ENCODE results near the gene N4BP2.

N4BP2 gene

GRCh38 chr4:40150932-40151331 is 94.3 kb downstream of the N4BP2 start:
- no peaks in the 10 kb centered on the region for H3K27me3 ChIP-seq (replicated peaks; ENCODE audit: insufficient read depth, low read length)
- H3K79me2 ChIP-seq (ENCODE audit: low read length) = peaks cover 12% of the 10 kb centered on the region
- H3F3A ChIP-seq (ENCODE audit: insufficient read depth, low read length) = no peaks in the 10 kb centered on the region
- no peaks in the 10 kb centered on the region for H4K20me1 ChIP-seq (ENCODE audit: insufficient read depth, low read length)
- H3K9me3 ChIP-seq (replicated peaks; ENCODE audit: insufficient read depth, low read length) = no peaks in the 10 kb centered on the region
- DNase-seq = no peak
- TF ChIP-seq EZH2 (optimal IDR thresholded peaks at IDR 0.05; ENCODE audit: low read depth, low read length) = no peak
- TF ChIP-seq CTCF (IDR thresholded peaks at IDR 0.05; ENCODE audit: low read length) = no peak
- no peak for TF ChIP-seq EZH2phosphoT487 (IDR thresholded peaks at IDR 0.05; ENCODE audit: low read length)
- H3K36me3 ChIP-seq (replicated peaks; ENCODE audit: insufficient read depth, low read length) = no peaks in the 10 kb centered on the region
- no peak overlapping the region for H3K4me2 ChIP-seq (ENCODE audit: low read depth, low read length)
- no peak overlapping the region for H3K4me3 ChIP-seq (ENCODE audit: low read length)
- no peaks in the 10 kb centered on the region for H3K4me1 ChIP-seq (ENCODE audit: low read length)
- no peak overlapping the region for H3K27ac ChIP-seq (ENCODE audit: low read length)
- no peak overlapping the region for H3K9ac ChIP-seq (ENCODE audit: low read length)
- no peaks in the 10 kb centered on the region for H3K9me2 ChIP-seq (replicated peaks; ENCODE audit: insufficient read depth, low read length)
- H2AFZ ChIP-seq (ENCODE audit: low read length) = no peak overlapping the region

DNA sequence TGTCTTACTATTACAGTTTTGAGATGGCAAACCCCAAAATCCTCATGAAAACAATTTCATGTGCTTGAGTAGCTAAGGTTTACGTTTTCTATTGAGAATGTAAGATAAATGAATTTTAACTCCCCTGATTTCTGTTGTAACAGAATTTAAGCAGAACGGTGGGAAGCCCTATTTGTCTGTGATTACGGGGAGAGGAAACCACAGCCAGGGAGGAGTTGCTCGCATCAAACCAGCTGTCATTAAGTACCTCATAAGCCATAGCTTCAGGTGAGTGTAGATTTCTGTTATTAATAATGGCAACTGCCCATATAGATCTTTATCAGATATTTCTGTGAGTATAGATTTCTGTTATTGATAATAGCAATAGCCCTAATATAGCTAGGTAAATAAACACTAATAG is 96.0 kb downstream of the N4BP2 start:
- no peak overlapping the region for H2AFZ ChIP-seq (ENCODE audit: low read length)
- H3K4me2 ChIP-seq (ENCODE audit: low read depth, low read length) = no peak overlapping the region
- no peak for TF ChIP-seq CTCF (IDR thresholded peaks at IDR 0.05; ENCODE audit: low read length)
- TF ChIP-seq EZH2phosphoT487 (IDR thresholded peaks at IDR 0.05; ENCODE audit: low read length) = no peak
- no peak for TF ChIP-seq EZH2 (optimal IDR thresholded peaks at IDR 0.05; ENCODE audit: low read depth, low read length)

GRCh38 chr4:40157436-40157835 is 100.8 kb downstream of the N4BP2 start:
- H3K36me3 ChIP-seq (replicated peaks; ENCODE audit: insufficient read depth, low read length) = no peaks in the 10 kb centered on the region
- no peaks in the 10 kb centered on the region for H3K27me3 ChIP-seq (replicated peaks; ENCODE audit: insufficient read depth, low read length)
- H3K27ac ChIP-seq (ENCODE audit: low read length) = no peak overlapping the region
- no peaks in the 10 kb centered on the region for H3F3A ChIP-seq (ENCODE audit: insufficient read depth, low read length)
- no peaks in the 10 kb centered on the region for H3K9me2 ChIP-seq (replicated peaks; ENCODE audit: insufficient read depth, low read length)
- no peaks in the 10 kb centered on the region for H3K79me2 ChIP-seq (ENCODE audit: low read length)
- H3K4me1 ChIP-seq (ENCODE audit: low read length) = peaks cover 17% of the 10 kb centered on the region; the same call in 1 of the 2 replicates
- H3K9ac ChIP-seq (ENCODE audit: low read length) = no peak overlapping the region
- H3K9me3 ChIP-seq (replicated peaks; ENCODE audit: insufficient read depth, low read length) = no peaks in the 10 kb centered on the region
- TF ChIP-seq EZH2phosphoT487 (IDR thresholded peaks at IDR 0.05; ENCODE audit: low read length) (no peak), EZH2 (optimal IDR thresholded peaks at IDR 0.05; ENCODE audit: low read depth, low read length) (no peak), CTCF (IDR thresholded peaks at IDR 0.05; ENCODE audit: low read length) (no peak)
- H2AFZ ChIP-seq (ENCODE audit: low read length) = no peak overlapping the region
- no peak overlapping the region for H3K4me2 ChIP-seq (ENCODE audit: low read depth, low read length)
- no peak overlapping the region for H3K4me3 ChIP-seq (ENCODE audit: low read length)
- no peaks in the 10 kb centered on the region for H4K20me1 ChIP-seq (ENCODE audit: insufficient read depth, low read length)
- DNase-seq = no peak

More for the DNA sequence above, 96.0 kb downstream of the N4BP2 start:
- Histone ChIP-seq H3K36me3 (replicated peaks; ENCODE audit: insufficient read depth, low read length) (no peaks in the 10 kb centered on the region), H3K9ac (ENCODE audit: low read length) (no peak overlapping the region), H3K4me3 (ENCODE audit: low read length) (no peak overlapping the region), H3F3A (ENCODE audit: insufficient read depth, low read length) (no peaks in the 10 kb centered on the region), H3K27ac (ENCODE audit: low read length) (no peak overlapping the region), H3K9me3 (replicated peaks; ENCODE audit: insufficient read depth, low read length) (no peaks in the 10 kb centered on the region), H3K27me3 (replicated peaks; ENCODE audit: insufficient read depth, low read length) (no peaks in the 10 kb centered on the region), H3K4me1 (ENCODE audit: low read length) (no peaks in the 10 kb centered on the region), H3K9me2 (replicated peaks; ENCODE audit: insufficient read depth, low read length) (no peaks in the 10 kb centered on the region), H3K79me2 (ENCODE audit: low read length) (peaks cover 12% of the 10 kb centered on the region), H4K20me1 (ENCODE audit: insufficient read depth, low read length) (no peaks in the 10 kb centered on the region)
- DNase-seq = no peak
